Endothelial cell of umbilical vein (primary cell): ENCODE results near the gene ZHX3. TPM values are rescaled to one million over a fixed set of nuclear protein-coding genes. Genes with fewer than 3 reads are reported as not detected.

Experiments
- BruUV-seq: library from RNA; stranded (reverse); fragments of 400-500 nt; replicated peaks from 2 replicates; lab custom pipeline; 2021; lab: Mats Ljungman, UMichigan
- CTCF ChIA-PET: fragments of 300-600, 350-600 bp; sonication (Branson Sonifier 250); formaldehyde crosslinking; loops from one replicate; lab custom pipeline; 2021; ENCODE audit warnings: antibody characterized with exemption, inconsistent platforms; lab: Charles Lee
- POLR2A ChIA-PET: fragments of 300-600, 350-600 bp; sonication (Branson Sonifier 250); formaldehyde crosslinking; loops from one replicate; lab custom pipeline; 2021; ENCODE audit warnings: antibody characterized with exemption, inconsistent platforms; lab: Charles Lee
- DNase-seq: peaks from one replicate; pipeline ENCODE4 v3.0.0-alpha.2; 2011; ENCODE audit warnings: low read depth, low spot score
- FAIRE-seq: peaks from 2 replicates; lab custom pipeline; 2011; peaks lifted over from hg19 to GRCh38; lab: Jason Lieb, UNC
- H2AFZ ChIP-seq: 2 replicates; pipeline ENCODE4 v1.6.0; 2012; ENCODE audit warnings: low read depth, low read length, control low read depth, inconsistent platforms
- H3K27ac ChIP-seq: 2 replicates; pipeline ENCODE4 v1.5.1; 2011; ENCODE audit warnings: low read depth, mild to moderate bottlenecking, control low read depth, low read length, moderate library complexity; ENCODE audit not compliant: insufficient read depth
- H3K27me3 ChIP-seq, 2 experiments: 2 replicates each; pipeline versions ENCODE4 v1.6.0 to v1.6.1; 2011; ENCODE audit warnings: low read length in 2 of 2, mixed read lengths in 1 of 2; ENCODE audit not compliant: control insufficient read depth in 2 of 2, insufficient read depth in 2 of 2
- H3K36me3 ChIP-seq, 2 experiments: 2 replicates in 1 of 2; 3 replicates in 1 of 2; pipeline ENCODE4 v1.5.1; 2011; ENCODE audit warnings: low read length in 2 of 2, mild to moderate bottlenecking in 1 of 2, moderate library complexity in 1 of 2; ENCODE audit not compliant: control insufficient read depth in 2 of 2, insufficient read depth in 2 of 2; ENCODE audit errors: extremely low read depth in 1 of 2
- H3K4me1 ChIP-seq: 3 replicates; pipeline ENCODE4 v1.5.1; 2011; ENCODE audit warnings: mild to moderate bottlenecking, low read length; ENCODE audit not compliant: control insufficient read depth, insufficient read depth; ENCODE audit errors: extremely low read depth
- H3K4me2 ChIP-seq: 2 replicates; pipeline ENCODE4 v1.6.1; 2011; ENCODE audit warnings: low read length, control low read depth, mixed read lengths; ENCODE audit not compliant: insufficient read depth
- H3K4me3 ChIP-seq, 3 experiments: fragments of 200-600 bp in 1 of 3; sonication (generic), shearing (Covaris generic) in 1 of 3; replicated peaks in 1 of 3; 2 replicates each; pipeline ENCODE4 v1.5.1; 2011 to 2016; ENCODE audit warnings: control low read depth in 3 of 3, low read length in 3 of 3, mild to moderate bottlenecking in 2 of 3, inconsistent platforms in 1 of 3, low read depth in 1 of 3, moderate library complexity in 1 of 3; ENCODE audit not compliant: insufficient read depth in 1 of 3
- H3K79me2 ChIP-seq: 2 replicates; pipeline ENCODE4 v1.6.0; 2012; ENCODE audit warnings: low read length, inconsistent platforms; ENCODE audit not compliant: control insufficient read depth, insufficient read depth
- H3K9ac ChIP-seq: replicated peaks from 2 replicates; pipeline ENCODE3; 2011; ENCODE audit warnings: low read length, control low read depth; ENCODE audit not compliant: insufficient read depth; ENCODE audit errors: extremely low read depth
- H3K9me1 ChIP-seq: replicated peaks from 3 replicates; pipeline ENCODE4 v1.6.0; 2011; ENCODE audit warnings: mild to moderate bottlenecking, low read length; ENCODE audit not compliant: control insufficient read depth, insufficient read depth; ENCODE audit errors: extremely low read depth
- H3K9me3 ChIP-seq: replicated peaks from 2 replicates; pipeline ENCODE4 v1.5.1; 2012; ENCODE audit warnings: low read length, inconsistent platforms; ENCODE audit not compliant: control insufficient read depth, insufficient read depth
- H4K20me1 ChIP-seq: replicated peaks from 2 replicates; pipeline ENCODE3; 2011; ENCODE audit warnings: mild to moderate bottlenecking, low read length; ENCODE audit not compliant: control insufficient read depth, insufficient read depth; ENCODE audit errors: extremely low read depth
- CTCF ChIP-seq, 2 donors: IDR thresholded peaks; 1 replicate in 1 of 2; 2 replicates in 1 of 2; pipeline ENCODE4 v1.5.1; 2011; ENCODE audit warnings: low read length in 2 of 2, mild to moderate bottlenecking in 2 of 2, moderate library complexity in 2 of 2, control low read depth in 1 of 2, inconsistent platforms in 1 of 2, low read depth in 1 of 2; ENCODE audit not compliant: insufficient read depth in 1 of 2; ENCODE audit errors: extremely low read depth in 1 of 2
- EZH2 ChIP-seq: IDR thresholded peaks from 2 replicates; pipeline ENCODE4 v1.6.1; 2012; ENCODE audit warnings: borderline replicate concordance, low read depth, mild to moderate bottlenecking, moderate library complexity, low read length, inconsistent platforms; ENCODE audit not compliant: severe bottlenecking
- FOS ChIP-seq: IDR thresholded peaks from 2 replicates; pipeline ENCODE4 v1.6.1; 2011; ENCODE audit warnings: mild to moderate bottlenecking, low read length, moderate library complexity, borderline replicate concordance; ENCODE audit not compliant: insufficient read depth
- GATA2 ChIP-seq: IDR thresholded peaks from 2 replicates; pipeline ENCODE4 v1.7.0; 2011; ENCODE audit warnings: low read depth, mild to moderate bottlenecking, moderate library complexity, mixed read lengths, low read length; ENCODE audit not compliant: insufficient read length, insufficient read depth
- JUN ChIP-seq: IDR thresholded peaks from 2 replicates; pipeline ENCODE4 v1.6.1; 2011; ENCODE audit warnings: borderline replicate concordance, low read depth; ENCODE audit not compliant: insufficient read length, insufficient read depth
- MAX ChIP-seq: IDR thresholded peaks from 2 replicates; pipeline ENCODE4 v1.6.1; 2011; ENCODE audit not compliant: insufficient read depth, insufficient read length
- MYC ChIP-seq: IDR thresholded peaks from one replicate; pipeline ENCODE4 v1.6.1; 2011; ENCODE audit warnings: mild to moderate bottlenecking, low read depth, low read length
- POLR2A ChIP-seq: IDR thresholded peaks from 2 replicates; pipeline ENCODE4 v1.6.1; 2012; ENCODE audit warnings: low read depth, mild to moderate bottlenecking, control low read depth, low read length
- POLR2AphosphoS5 ChIP-seq: IDR thresholded peaks from 2 replicates; pipeline ENCODE4 v1.6.1; 2012; ENCODE audit warnings: low read depth, mild to moderate bottlenecking, control low read depth, low read length, moderate library complexity; ENCODE audit not compliant: insufficient read depth
- dilution Hi-C: fragments of 300-500 bp; cut with MboI; formaldehyde crosslinking; loops from one replicate; pipeline ENCODE4 v1.15.0; 2019; ENCODE audit warnings: low sequenced_read_pairs; ENCODE audit not compliant: extremely low pct_ligation_motif_present
- intact Hi-C: fragments of 100-400 bp; cut with micrococcal nuclease; formaldehyde crosslinking; loops from one replicate; pipeline ENCODE4 v1.10.0; 2022
- polyA plus RNA-seq, 4 experiments: library from polyadenylated mRNA; depleted of rRNA in 3 of 4; stranded (reverse) in 3 of 4; unstranded in 1 of 4; fragments of >200 nt; gene quantifications; 2 replicates each; pipeline versions ENCODE4 v1.2.1 to v1.2.3, GENCODE V29; 2011 to 2012; ENCODE audit warnings: missing spikeins in 1 of 4
- total RNA-seq: library from RNA; stranded (reverse); gene quantifications from 2 replicates; pipeline ENCODE4 v1.2.3, GENCODE V29; 2021

Gene ZHX3
- total and polyA plus RNA-seq, 2 donors (not counting 3 experiments of a cell fraction or from before 2014, with no cell fraction given), result 7.4 to 17.8 TPM

- no peaks in the 10 kb centered on the region for H3K4me1 ChIP-seq
- H3K9me3 ChIP-seq, result no peaks in the 10 kb centered on the region
- no peaks in the 10 kb centered on the region for H3K9me1 ChIP-seq
- no peaks in the 10 kb centered on the region for H3K27me3 ChIP-seq
- dilution Hi-C loops (no loop called here), intact Hi-C loops (no loop called here)
- no peak overlapping the region for H3K9ac ChIP-seq
- no peak overlapping the region for H3K4me2 ChIP-seq
- TF ChIP-seq MYC (no peak), POLR2A (no peak), CTCF (IDR thresholded peaks at IDR 0.05; ENCODE audit: extremely low read depth in 1 of 2, insufficient read depth in 1 of 2, low read depth in 1 of 2, low read length in 2 of 2) (no peak), MAX (no peak), POLR2AphosphoS5 (no peak), JUN (no peak), GATA2 (no peak), EZH2 (no peak), FOS (no peak)
- no peak overlapping the region for H3K27ac ChIP-seq
- no peak overlapping the region for H3K4me3 ChIP-seq
- H4K20me1 ChIP-seq, result no peaks in the 10 kb centered on the region
- ChIA-PET POLR2A (no interaction called here), CTCF (no interaction called here)
- no TSS peak for BruUV-seq
- H3K36me3 ChIP-seq, result no peaks in the 10 kb centered on the region
- peaks cover 1% of the 10 kb centered on the region for H3K79me2 ChIP-seq
- no peak overlapping the region for H2AFZ ChIP-seq
- FAIRE-seq, result peak; percentile 31
- no peak for DNase-seq
Measured at GRCh38 chr20:41286240-41286851, 31.2 kb downstream of the ZHX3 start.
